H1 (cell line): ENCODE data around the gene LAMA3. TPM values are rescaled to one million over a fixed set of nuclear protein-coding genes. Genes with fewer than 3 reads are reported as not detected.

Experiments used
- ASH2L ChIP-seq: fragments of 200-600, 300-600 bp; sonication (generic); IDR thresholded peaks from one replicate; pipeline ENCODE4 v1.7.1; 2017; ENCODE audit warnings: low read length
- EZH2 ChIP-seq: fragments of 200-600 bp; sonication (generic); IDR thresholded peaks from 2 replicates; pipeline ENCODE4 v1.7.1; 2012; ENCODE audit warnings: low read depth, mild to moderate bottlenecking, moderate library complexity, low read length, inconsistent platforms; ENCODE audit not compliant: severe bottlenecking
- GTF2F1 ChIP-seq: IDR thresholded peaks from 2 replicates; pipeline ENCODE4 v1.6.1; 2012; ENCODE audit warnings: low read depth, low read length, improper control_type of control experiment, borderline replicate concordance
- HDAC2 ChIP-seq, 2 experiments: fragments of 300-600 bp in 1 of 2; sonication (generic) in 1 of 2; IDR thresholded peaks; 2 replicates each; pipeline ENCODE4 v1.6.1; 2011 to 2012; ENCODE audit warnings: low read depth in 2 of 2, low read length in 2 of 2, mild to moderate bottlenecking in 2 of 2, moderate library complexity in 2 of 2, borderline replicate concordance in 1 of 2, inconsistent platforms in 1 of 2
- KDM1A ChIP-seq: fragments of 200-600, 300-600 bp; sonication (generic); IDR thresholded peaks from 2 replicates; pipeline ENCODE4 v1.7.1; 2016; ENCODE audit warnings: mild to moderate bottlenecking, low read length, borderline replicate concordance
- KDM4A ChIP-seq: IDR thresholded peaks from one replicate; pipeline ENCODE4 v1.7.1; 2012; ENCODE audit warnings: low read depth, mild to moderate bottlenecking, moderate library complexity, low read length, inconsistent platforms; ENCODE audit not compliant: severe bottlenecking
- NRF1 ChIP-seq: IDR thresholded peaks from 2 replicates; pipeline ENCODE4 v1.6.1; 2011; ENCODE audit warnings: mild to moderate bottlenecking, low read depth, low read length, improper control_type of control experiment
- RAD21 ChIP-seq, 2 experiments: IDR thresholded peaks in 1 of 2; conservative IDR thresholded peaks in 1 of 2; 2 replicates each; pipeline ENCODE4 v1.6.1; 2011; ENCODE audit warnings: low read depth in 2 of 2, low read length in 2 of 2, improper control_type of control experiment in 1 of 2, inconsistent platforms in 1 of 2, mild to moderate bottlenecking in 1 of 2, moderate library complexity in 1 of 2
- RBBP5 ChIP-seq: IDR thresholded peaks from 2 replicates; pipeline ENCODE4 v1.7.1; 2012; ENCODE audit warnings: low read depth, mild to moderate bottlenecking, inconsistent platforms, low read length, moderate library complexity, borderline replicate concordance
- SIN3A ChIP-seq, 2 experiments: IDR thresholded peaks in 1 of 2; conservative IDR thresholded peaks in 1 of 2; 2 replicates each; pipeline ENCODE4 v1.6.1; 2011 to 2012; ENCODE audit warnings: low read length in 2 of 2, improper control_type of control experiment in 1 of 2, low read depth in 1 of 2, mild to moderate bottlenecking in 1 of 2
- SP1 ChIP-seq: IDR thresholded peaks from 2 replicates; pipeline ENCODE4 v1.6.1; 2011; ENCODE audit warnings: low read depth, low read length
- SUZ12 ChIP-seq: fragments of 200-600 bp; sonication (generic); IDR thresholded peaks from 2 replicates; pipeline ENCODE4 v1.6.1; 2012; ENCODE audit warnings: mild to moderate bottlenecking, inconsistent platforms, low read length, moderate library complexity, mixed read lengths
- TAF1 ChIP-seq: IDR thresholded peaks from 2 replicates; pipeline ENCODE4 v1.6.1; 2011; ENCODE audit warnings: mild to moderate bottlenecking, low read depth, low read length
- TBP ChIP-seq: IDR thresholded peaks from 2 replicates; pipeline ENCODE4 v1.6.1; 2011; ENCODE audit warnings: low read depth, low read length, improper control_type of control experiment
- polyA plus RNA-seq, 7 experiments: library from polyadenylated mRNA; depleted of rRNA in 3 of 7; stranded (reverse) in 5 of 7; unstranded in 2 of 7; fragments of >200 nt in 5 of 7; fragments of 200-250 nt in 2 of 7; gene quantifications; 1 replicate in 5 of 7; 2 replicates in 1 of 7; 4 replicates in 1 of 7; pipeline versions ENCODE4 v1.2.1 to v1.2.3, GENCODE V29; 2011 to 2013; ENCODE audit warnings: missing spikeins in 2 of 7, mixed read lengths in 2 of 7
- total RNA-seq: library from RNA; stranded (reverse); fragmentation: NEBNext Ultra II Directional; extraction: Animal tissue kit (Norgen Biotek cat#: 25700); gene quantifications from 2 replicates; pipeline ENCODE4 v1.2.1, GENCODE V29; 2021

Gene LAMA3
- total and polyA plus RNA-seq, 2 of the 8 experiments (the other 6 are each of a cell fraction or from before 2014, with no cell fraction given), result 0.76 to 5.0 TPM

- 0 out of 2 replicates have a peak, but pooled peaks have one; percentile 42 for TF ChIP-seq RBBP5
- no peak for TF ChIP-seq EZH2
- TF ChIP-seq TAF1, result 0 out of 2 replicates have a peak, but pooled peaks have one; percentile 25
- TF ChIP-seq HDAC2 (IDR thresholded peaks at IDR 0.05; ENCODE audit: borderline replicate concordance in 1 of 2, low read depth in 2 of 2, low read length in 2 of 2), result no peak; a peak in 1 of 4 replicates
- TF ChIP-seq KDM1A, result no peak
- TF ChIP-seq SIN3A (conservative IDR thresholded peaks at IDR 0.05 in 1 of 2, IDR thresholded peaks at IDR 0.05 in 1 of 2; ENCODE audit: low read depth in 1 of 2, low read length in 2 of 2), result 0 out of 4 replicates have a peak, but pooled peaks of 1 of the 2 experiments have one; percentile 35
- TF ChIP-seq SUZ12, result peak; percentile 40; the same call in 1 of the 2 replicates
- TF ChIP-seq RAD21 (IDR thresholded peaks at IDR 0.05 in 1 of 2, conservative IDR thresholded peaks at IDR 0.05 in 1 of 2; ENCODE audit: low read depth in 2 of 2, low read length in 2 of 2), result no peak
- no peak for TF ChIP-seq KDM4A
- TF ChIP-seq TBP, result no peak; the same call in 1 of the 2 replicates
- no peak for TF ChIP-seq SP1
- TF ChIP-seq NRF1, result no peak
- TF ChIP-seq GTF2F1, result 0 out of 2 replicates have a peak, but pooled peaks have one; percentile 42
- TF ChIP-seq ASH2L, result peak; percentile 48
Observed at GRCh38 chr18:23662309-23663263, 26.7 kb upstream of the LAMA3 start, which contains the start of gene ANKRD29 (continued).
